IPS-11a (cell line): ENCODE results near the gene XXYLT1.

Experiments used
- H3K4me3 ChIP-seq: one replicate; pipeline ENCODE4 v1.5.1; 2013; ENCODE audit warnings: low read depth, low read length, control low read depth

XXYLT1 gene

GRCh38 chr3:195085356-195086130 is 185.4 kb downstream of the XXYLT1 start:
- no peak overlapping the region for H3K4me3 ChIP-seq

- no peak overlapping the region for H3K4me3 ChIP-seq
These were observed 186.2 kb downstream of the XXYLT1 start for GRCh38 chr3:195084746-195085145.

- H3K4me3 ChIP-seq: no peak overlapping the region
These were observed 187.3 kb downstream of the XXYLT1 start for GRCh38 chr3:195083659-195084058.

GRCh38 chr3:195082811-195083210 is 188.1 kb downstream of the XXYLT1 start:
- H3K4me3 ChIP-seq: no peak overlapping the region

- H3K4me3 ChIP-seq: no peak overlapping the region
These were observed 189.6 kb downstream of the XXYLT1 start for GRCh38 chr3:195081242-195081963.

GRCh38 chr3:195080571-195081151 is 190.3 kb downstream of the XXYLT1 start:
- no peak overlapping the region for H3K4me3 ChIP-seq

- H3K4me3 ChIP-seq: no peak overlapping the region
These were observed 190.8 kb downstream of the XXYLT1 start for GRCh38 chr3:195080125-195080524.

GRCh38 chr3:195079636-195080035 is 191.3 kb downstream of the XXYLT1 start:
- H3K4me3 ChIP-seq: no peak overlapping the region

GRCh38 chr3:195078891-195079440 is 192.0 kb downstream of the XXYLT1 start:
- H3K4me3 ChIP-seq: no peak overlapping the region

- no peak overlapping the region for H3K4me3 ChIP-seq
These were observed 193.1 kb downstream of the XXYLT1 start for GRCh38 chr3:195077611-195078540.

- H3K4me3 ChIP-seq: no peak overlapping the region
These were observed 193.9 kb downstream of the XXYLT1 start for GRCh38 chr3:195076981-195077610.

GRCh38 chr3:195075941-195076875 is 194.8 kb downstream of the XXYLT1 start:
- H3K4me3 ChIP-seq: no peak overlapping the region

GRCh38 chr3:195075199-195075940 is 195.6 kb downstream of the XXYLT1 start:
- no peak overlapping the region for H3K4me3 ChIP-seq

GRCh38 chr3:195073866-195074860 is 196.8 kb downstream of the XXYLT1 start:
- no peak overlapping the region for H3K4me3 ChIP-seq

- H3K4me3 ChIP-seq: no peak overlapping the region
These were observed 197.9 kb downstream of the XXYLT1 start for GRCh38 chr3:195072916-195073564.

GRCh38 chr3:195071916-195072820 is 198.8 kb downstream of the XXYLT1 start:
- H3K4me3 ChIP-seq: no peak overlapping the region
